ENCODE results near the gene MBD3. TPM values are rescaled to one million over a fixed set of nuclear protein-coding genes. Genes with fewer than 3 reads are reported as not detected.

The MBD3 gene
- total RNA-seq, 2 donors from 2014 or later: 71.5 to 128 TPM

Other genes starting within 250 kb of the MBD3 start
- 10 to 100 TPM; 51.5 to 87.9 TPM for gene NDUFS7, start 209.0 kb downstream of the MBD3 start, total RNA-seq
- 10 to 100 TPM in 1 of 2 donors, 1 to 10 TPM in 1; 4.9 to 11.2 TPM for gene GAMT, start 191.3 kb downstream of the MBD3 start, total RNA-seq
- 100 to 1,000 TPM; 161 to 271 TPM for gene DAZAP1, start 185.3 kb downstream of the MBD3 start, total RNA-seq
- gene RPS15, start 154.5 kb downstream of the MBD3 start, total RNA-seq: 1,000 to 10,000 TPM; 1,611 to 1,688 TPM
- gene APC2, start 142.7 kb downstream of the MBD3 start, total RNA-seq: under 1 TPM; 0.04 to 0.21 TPM
- 10 to 100 TPM; 36.5 to 37.2 TPM for gene C19orf25, start 113.7 kb downstream of the MBD3 start, total RNA-seq
- gene PCSK4, start 102.5 kb downstream of the MBD3 start, total RNA-seq: 1 to 10 TPM; 2.4 to 7.8 TPM
- 1 to 10 TPM; 1.7 to 2.2 TPM for gene REEP6, start 101.7 kb downstream of the MBD3 start, total RNA-seq
- gene ADAMTSL5, start 79.8 kb downstream of the MBD3 start, total RNA-seq: 1 to 10 TPM; 3.0 to 3.9 TPM
- not detected for gene PLK5, start 68.8 kb downstream of the MBD3 start, total RNA-seq
- 1 to 10 TPM; 6.7 to 8.2 TPM for gene MEX3D, start 24.5 kb downstream of the MBD3 start, total RNA-seq
- gene UQCR11, start 12.6 kb upstream of the MBD3 start, total RNA-seq: 100 to 1,000 TPM; 120 to 209 TPM
- 10 to 100 TPM; 53.6 to 87.0 TPM for gene TCF3, start 59.8 kb upstream of the MBD3 start, total RNA-seq
- not detected for gene ONECUT3, start 160.6 kb upstream of the MBD3 start, total RNA-seq
- gene ATP8B3, start 219.4 kb upstream of the MBD3 start, total RNA-seq: 10 to 100 TPM; 10.1 to 44.8 TPM

Measured in activated T-helper 17 cell treated with anti-CD3 and anti-CD28 coated beads, Interleukin-2, amount 50 U/mL, for 72 hours (primary cell).